ENCODE data around the gene RASA3. TPM values are rescaled to one million over a fixed set of nuclear protein-coding genes. Genes with fewer than 3 reads are reported as not detected.

RASA3 gene
- total and polyA plus RNA-seq, 9 of the 15 experiments (the other 6 are each of a cell fraction or from before 2014, with no cell fraction given) = 0.72 to 25.3 (median 14.4) TPM

DNA sequence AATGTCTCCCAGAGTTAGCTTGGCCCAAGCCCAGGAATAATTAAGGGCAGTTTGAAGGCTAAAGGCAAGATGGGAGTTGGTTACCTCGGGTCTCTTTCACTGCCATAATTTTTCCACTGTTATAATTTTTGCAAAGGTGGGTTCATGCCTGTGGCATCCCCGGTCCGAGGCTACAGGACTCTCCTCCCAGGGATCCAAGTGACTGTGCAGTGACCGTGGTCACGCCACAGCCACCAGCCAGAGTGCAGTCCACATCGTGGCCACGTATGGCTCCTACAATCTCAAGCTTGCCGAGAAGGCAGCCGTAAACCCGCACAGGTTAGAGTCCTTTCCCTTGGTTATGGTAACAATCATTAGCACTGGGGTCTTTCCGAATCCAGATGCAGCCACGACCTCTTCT is 195.3 kb downstream of the RASA3 start:
- H3K36me3 ChIP-seq (ENCODE audit: control insufficient read depth, insufficient read depth, low read length) = no peaks in the 10 kb centered on the region
- H3K9me3 ChIP-seq (replicated peaks; ENCODE audit: control insufficient read depth, insufficient read depth, low read depth, low read length) = no peaks in the 10 kb centered on the region
- peaks cover 0 to 17% of the 10 kb centered on the region in 2 experiments; a peak in 2 of 5 replicates for H3K4me1 ChIP-seq (replicated peaks in 1 of 2; ENCODE audit: control insufficient read depth in 2 of 2, insufficient read depth in 2 of 2, low read length in 2 of 2)
- no peaks in the 10 kb centered on the region for H3K9me1 ChIP-seq (ENCODE audit: control insufficient read depth, insufficient read depth, low read length)
- intact Hi-C loops (cut with micrococcal nuclease) = no loop called here
- H3K27me3 ChIP-seq (ENCODE audit: control insufficient read depth in 2 of 2, insufficient read depth in 2 of 2, low read length in 2 of 2) = peaks cover 43 to 79% of the 10 kb centered on the region in 2 experiments
- FAIRE-seq (no peak), ATAC-seq (no peak), DNase-seq (ENCODE audit: extremely low read depth in 1 of 4, low spot score in 3 of 4) (no peak)
- no peaks in the 10 kb centered on the region; the same call in 1 of the 2 replicates for H4K20me1 ChIP-seq (replicated peaks; ENCODE audit: control insufficient read depth, insufficient read depth, low read length)
- no peak for TF ChIP-seq CEBPG (CRISPR knock-in tag; IDR thresholded peaks at IDR 0.05)
- TF ChIP-seq CEBPG (tag; conservative IDR thresholded peaks at IDR 0.05 in 1 of 2, IDR thresholded peaks at IDR 0.05 in 1 of 2) = no peak
- TF ChIP-seq ZNF133 (CRISPR knock-in tag; IDR thresholded peaks at IDR 0.05) = no peak
- TF ChIP-seq JUN (IDR thresholded peaks at IDR 0.05; ENCODE audit: borderline replicate concordance, low read depth, low read length) = no peak
- TF ChIP-seq JUN (CRISPR knock-in tag; IDR thresholded peaks at IDR 0.05; ENCODE audit: borderline replicate concordance) = no peak
- no peak for TF ChIP-seq SIN3B (IDR thresholded peaks at IDR 0.05; ENCODE audit: low read depth)
- TF ChIP-seq ZNF57 (CRISPR knock-in tag; IDR thresholded peaks at IDR 0.05) = no peak
- no peak for TF ChIP-seq ZNF699 (CRISPR knock-in tag; IDR thresholded peaks at IDR 0.05; ENCODE audit: insufficient replicate concordance)
- no peak for TF ChIP-seq ZNF253 (CRISPR knock-in tag; conservative IDR thresholded peaks at IDR 0.05)
- TF ChIP-seq SIRT6 (IDR thresholded peaks at IDR 0.05; ENCODE audit: low read depth, low read length) = no peak
- no peak for TF ChIP-seq GATAD2A (IDR thresholded peaks at IDR 0.05)
- TF ChIP-seq, protein P1, sequence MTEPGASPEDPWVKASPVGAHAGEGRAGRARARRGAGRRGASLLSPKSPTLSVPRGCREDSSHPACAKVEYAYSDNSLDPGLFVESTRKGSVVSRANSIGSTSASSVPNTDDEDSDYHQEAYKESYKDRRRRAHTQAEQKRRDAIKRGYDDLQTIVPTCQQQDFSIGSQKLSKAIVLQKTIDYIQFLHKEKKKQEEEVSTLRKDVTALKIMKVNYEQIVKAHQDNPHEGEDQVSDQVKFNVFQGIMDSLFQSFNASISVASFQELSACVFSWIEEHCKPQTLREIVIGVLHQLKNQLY (CRISPR knock-in tag; conservative IDR thresholded peaks at IDR 0.05) = no peak
- no peak for TF ChIP-seq SAFB (IDR thresholded peaks at IDR 0.05; ENCODE audit: borderline replicate concordance, low read depth, low read length)
- TF ChIP-seq, protein P2, sequence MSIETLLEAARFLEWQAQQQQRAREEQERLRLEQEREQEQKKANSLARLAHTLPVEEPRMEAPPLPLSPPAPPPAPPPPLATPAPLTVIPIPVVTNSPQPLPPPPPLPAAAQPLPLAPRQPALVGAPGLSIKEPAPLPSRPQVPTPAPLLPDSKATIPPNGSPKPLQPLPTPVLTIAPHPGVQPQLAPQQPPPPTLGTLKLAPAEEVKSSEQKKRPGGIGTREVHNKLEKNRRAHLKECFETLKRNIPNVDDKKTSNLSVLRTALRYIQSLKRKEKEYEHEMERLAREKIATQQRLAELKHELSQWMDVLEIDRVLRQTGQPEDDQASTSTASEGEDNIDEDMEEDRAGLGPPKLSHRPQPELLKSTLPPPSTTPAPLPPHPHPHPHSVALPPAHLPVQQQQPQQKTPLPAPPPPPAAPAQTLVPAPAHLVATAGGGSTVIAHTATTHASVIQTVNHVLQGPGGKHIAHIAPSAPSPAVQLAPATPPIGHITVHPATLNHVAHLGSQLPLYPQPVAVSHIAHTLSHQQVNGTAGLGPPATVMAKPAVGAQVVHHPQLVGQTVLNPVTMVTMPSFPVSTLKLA (conservative IDR thresholded peaks at IDR 0.05) = no peak
- TF ChIP-seq, protein P3, sequence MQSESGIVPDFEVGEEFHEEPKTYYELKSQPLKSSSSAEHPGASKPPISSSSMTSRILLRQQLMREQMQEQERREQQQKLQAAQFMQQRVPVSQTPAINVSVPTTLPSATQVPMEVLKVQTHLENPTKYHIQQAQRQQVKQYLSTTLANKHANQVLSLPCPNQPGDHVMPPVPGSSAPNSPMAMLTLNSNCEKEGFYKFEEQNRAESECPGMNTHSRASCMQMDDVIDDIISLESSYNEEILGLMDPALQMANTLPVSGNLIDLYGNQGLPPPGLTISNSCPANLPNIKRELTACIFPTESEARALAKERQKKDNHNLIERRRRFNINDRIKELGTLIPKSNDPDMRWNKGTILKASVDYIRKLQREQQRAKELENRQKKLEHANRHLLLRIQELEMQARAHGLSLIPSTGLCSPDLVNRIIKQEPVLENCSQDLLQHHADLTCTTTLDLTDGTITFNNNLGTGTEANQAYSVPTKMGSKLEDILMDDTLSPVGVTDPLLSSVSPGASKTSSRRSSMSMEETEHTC (IDR thresholded peaks at IDR 0.05) = no peak
- no peak for TF ChIP-seq NFIX (CRISPR knock-in tag; IDR thresholded peaks at IDR 0.05; ENCODE audit: low read depth)
- TF ChIP-seq LEF1 (IDR thresholded peaks at IDR 0.05) = no peak
- no peak for TF ChIP-seq HCFC1 (IDR thresholded peaks at IDR 0.05; ENCODE audit: low read depth, low read length)
- in situ Hi-C loops (cut with MboI) = no loop called here
- POLR2A ChIA-PET = interaction anchor here (1.0 kb wide), 2 partner anchors 11 to 13 kb away, joined by 3 to 5 read pairs; no protein-coding TSS in a partner anchor
- H2AFZ ChIP-seq (ENCODE audit: low read depth, low read length) = no peak overlapping the region
- H3K4me3 ChIP-seq = no peak overlapping the region
- no peak overlapping the region for H3K27ac ChIP-seq (ENCODE audit: extremely low read depth, low read depth, low read length)
- CTCF ChIA-PET (ENCODE audit: low intra/inter-chr PET ratio) = no interaction called here
- no peaks in the 10 kb centered on the region for H3K79me2 ChIP-seq (ENCODE audit: control insufficient read depth, insufficient read depth, low read length)
- 3% methylated on average over 9 of the region's 12 CpGs for WGBS (ENCODE audit: insufficient coverage, low coverage, missing lambda C conversion rate)
- no TSS peak for BruUV-seq (replicated peaks)
- H3K9ac ChIP-seq (ENCODE audit: insufficient read depth in 1 of 2, low read depth in 2 of 2, low read length in 2 of 2) = no peak overlapping the region
- H3K4me2 ChIP-seq (ENCODE audit: insufficient read depth, low read length) = no peak overlapping the region

Data from K562 (cell line).